Measurements from ENCODE around the gene CD164. TPM values are rescaled to one million over a fixed set of nuclear protein-coding genes. Genes with fewer than 3 reads are reported as not detected.
"Not testable (repeated sequence)": the region's sequence is repeated elsewhere in the genome, so short reads cannot be mapped to it uniquely, and the experiment has no call there.

Gene CD164
- total and polyA plus RNA-seq, 2 donors, result 221 to 327 TPM

DNA sequence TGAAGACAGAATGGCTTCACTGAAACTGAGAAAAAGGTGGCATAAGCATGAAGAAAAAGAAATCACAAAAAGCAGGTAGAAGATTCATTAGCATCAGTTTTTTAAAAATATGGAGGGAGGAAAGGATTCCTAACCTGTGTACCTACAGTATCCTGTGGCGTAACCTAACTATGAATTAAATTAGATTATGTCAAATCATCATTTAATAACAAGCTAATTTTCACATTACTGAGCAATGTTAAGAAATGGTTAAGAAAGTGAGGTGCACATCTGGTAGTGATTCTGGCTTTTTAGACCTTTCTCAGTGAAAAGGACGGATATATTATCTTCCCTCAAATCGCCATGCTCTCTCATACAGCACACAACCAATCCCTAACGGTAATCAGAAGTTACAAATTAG, 12.5 kb downstream of the CD164 start:
- Histone ChIP-seq H3K4me1 (ENCODE audit: insufficient read depth) (peaks cover 2% of the 10 kb centered on the region), H3K4me3 (ENCODE audit: low read depth, low read length) (no peak overlapping the region), H3K27ac (ENCODE audit: low read depth) (no peak overlapping the region), H3K36me3 (ENCODE audit: insufficient read depth) (peaks cover 4% of the 10 kb centered on the region)
- 86% methylated on average over 4 of the region's 4 CpGs for WGBS
- no peak for DNase-seq (ENCODE audit: extremely low spot score)

DNA sequence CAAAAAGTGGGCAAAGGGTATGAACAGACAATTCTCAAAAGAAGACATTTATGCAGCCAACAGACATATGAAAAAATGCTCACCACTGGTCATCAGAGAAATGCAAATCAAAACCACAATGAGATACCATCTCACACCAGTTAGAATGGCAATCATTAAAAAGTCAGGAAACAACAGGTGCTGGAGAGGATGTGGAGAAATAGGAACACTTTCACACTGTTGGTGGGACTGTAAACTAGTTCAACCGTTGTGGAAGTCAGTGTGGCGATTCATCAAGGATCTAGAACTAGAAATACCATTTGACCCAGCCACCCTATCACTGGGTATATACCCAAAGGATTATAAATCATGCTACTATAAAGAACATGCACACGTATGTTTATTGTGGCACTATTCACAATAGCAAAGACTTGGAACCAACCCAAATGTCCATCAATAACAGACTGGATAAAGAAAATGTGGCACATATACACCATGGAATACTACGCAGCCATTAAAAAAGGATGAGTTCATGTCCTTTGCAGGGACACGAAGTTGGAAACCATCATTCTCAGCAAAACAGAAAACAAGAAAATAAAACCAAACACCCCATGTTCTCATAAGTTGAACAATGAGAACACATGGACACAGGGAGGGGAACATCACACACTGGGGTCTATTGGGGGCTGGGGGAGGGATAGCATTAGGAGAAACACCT, 17.7 kb downstream of the CD164 start:
- 92% methylated on average over 5 of the region's 5 CpGs for WGBS
- not testable (repeated sequence) for H3K4me1 ChIP-seq (ENCODE audit: insufficient read depth); H3K36me3 ChIP-seq (ENCODE audit: insufficient read depth); H3K27ac ChIP-seq (ENCODE audit: low read depth); DNase-seq (ENCODE audit: extremely low spot score); H3K4me3 ChIP-seq (ENCODE audit: low read depth, low read length)

DNA sequence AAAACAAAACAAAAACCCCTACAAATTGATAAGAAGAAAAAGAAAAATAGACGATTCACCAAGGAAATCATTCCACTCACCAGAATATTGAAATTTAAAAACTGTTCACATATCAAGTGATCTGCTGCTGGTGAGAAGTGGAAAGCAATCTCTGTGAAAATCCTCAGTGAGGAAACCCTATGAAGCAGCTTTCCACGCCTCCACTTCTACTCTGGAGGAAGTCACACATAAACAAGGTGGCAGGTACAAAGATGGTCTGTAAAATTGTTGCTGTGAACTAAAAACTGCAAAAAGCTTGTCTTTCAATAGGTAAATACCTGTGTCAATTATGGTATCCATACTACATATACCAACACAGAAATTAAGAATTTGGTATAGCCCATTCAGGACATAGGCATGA, 18.5 kb downstream of the CD164 start:
- Histone ChIP-seq H3K4me3 (ENCODE audit: low read depth, low read length) (no peak overlapping the region), H3K4me1 (ENCODE audit: insufficient read depth) (no peaks in the 10 kb centered on the region), H3K36me3 (ENCODE audit: insufficient read depth) (peaks cover 1% of the 10 kb centered on the region), H3K27ac (ENCODE audit: low read depth) (no peak overlapping the region)
- DNase-seq (ENCODE audit: extremely low spot score), result no peak
- 95% methylated on average over 2 of the region's 2 CpGs for WGBS

DNA sequence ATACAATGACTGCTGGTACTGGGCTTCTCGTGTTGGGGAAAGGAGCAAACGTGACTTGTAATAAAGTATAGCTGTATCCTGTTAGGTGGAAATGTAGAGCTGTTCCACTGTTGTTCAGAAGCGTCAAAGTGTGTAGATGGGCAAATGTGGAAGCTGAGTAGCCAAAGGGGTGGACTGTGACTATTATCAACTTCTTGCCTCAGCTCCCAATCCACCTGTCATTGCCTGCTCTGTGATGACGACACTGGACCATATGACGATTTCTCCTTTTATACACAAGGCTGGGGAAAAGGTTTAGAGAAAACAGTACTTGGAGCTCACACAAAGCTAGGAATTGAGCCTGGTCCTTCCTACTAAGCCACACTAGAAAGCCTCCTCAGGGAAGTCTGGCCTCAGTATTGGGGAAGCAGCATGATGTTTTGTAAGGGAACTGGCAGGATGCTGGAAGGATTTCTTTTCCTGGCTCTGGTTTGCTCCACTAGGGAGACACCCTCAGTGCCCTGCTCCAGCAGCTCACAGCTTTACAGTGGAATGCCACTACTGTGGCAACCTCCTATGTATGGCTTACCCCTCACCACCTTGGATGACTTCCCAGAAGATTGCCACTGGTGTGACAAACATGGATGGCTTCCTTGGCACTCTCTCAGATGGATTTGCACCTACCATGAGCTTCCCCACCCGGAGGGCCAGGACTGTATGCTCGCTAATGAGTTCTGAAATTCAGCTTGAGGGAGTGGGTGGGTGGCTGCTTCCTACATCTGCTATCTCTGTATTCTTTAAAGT, 20.0 kb downstream of the CD164 start:
- Histone ChIP-seq H3K4me3 (ENCODE audit: low read depth, low read length) (no peak overlapping the region), H3K27ac (ENCODE audit: low read depth) (no peak overlapping the region), H3K36me3 (ENCODE audit: insufficient read depth) (peaks cover 1% of the 10 kb centered on the region), H3K4me1 (ENCODE audit: insufficient read depth) (no peaks in the 10 kb centered on the region)
- no peak for DNase-seq (ENCODE audit: extremely low spot score)
- WGBS, result 96% methylated on average over 7 of the region's 7 CpGs

DNA sequence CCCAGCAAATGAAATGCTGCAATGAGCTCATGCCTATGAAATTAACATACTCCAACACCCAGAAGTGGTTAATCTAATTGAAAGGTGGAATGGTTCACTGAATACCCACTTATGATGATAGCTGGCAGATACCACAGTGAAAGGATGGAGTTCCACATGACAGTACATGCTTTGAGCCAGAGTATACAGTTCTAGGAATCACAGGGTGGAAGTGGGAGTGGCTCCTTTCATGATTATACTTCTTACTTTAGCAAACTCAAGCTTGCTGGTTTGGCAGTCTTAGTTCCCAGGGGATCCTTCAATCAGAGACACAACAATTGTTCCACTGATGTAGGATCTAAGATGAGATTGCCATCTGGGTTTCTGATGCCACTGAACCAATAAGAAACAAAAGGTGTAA, 21.5 kb downstream of the CD164 start:
- no peak for DNase-seq (ENCODE audit: extremely low spot score)

DNA sequence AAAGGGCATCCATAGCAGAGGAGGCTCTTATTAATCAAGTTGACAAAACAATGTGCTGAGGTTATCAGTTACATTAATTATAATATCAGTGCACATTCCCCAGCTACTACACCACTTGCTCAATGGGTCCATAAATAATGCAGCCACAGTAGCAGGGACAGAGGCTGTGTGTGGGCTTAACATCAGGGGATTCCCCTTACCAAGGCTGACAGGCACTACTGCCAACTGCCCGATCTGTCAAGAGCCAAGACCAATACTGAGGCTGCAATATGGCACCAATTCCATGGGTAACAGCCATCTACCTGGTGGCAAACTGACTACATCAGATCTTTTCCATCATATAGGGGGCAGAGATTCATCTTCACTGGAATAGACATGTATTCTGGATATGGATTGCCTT, 22.0 kb downstream of the CD164 start:
- Histone ChIP-seq H3K4me1 (ENCODE audit: insufficient read depth) (no peaks in the 10 kb centered on the region), H3K4me3 (ENCODE audit: low read depth, low read length) (no peak overlapping the region), H3K36me3 (ENCODE audit: insufficient read depth) (no peaks in the 10 kb centered on the region), H3K27ac (ENCODE audit: low read depth) (no peak overlapping the region)
- 100% methylated on average over 1 of the region's 1 CpG for WGBS
- DNase-seq (ENCODE audit: extremely low spot score), result no peak

More for the DNA sequence above, 21.5 kb downstream of the CD164 start:
- H3K27ac ChIP-seq (ENCODE audit: low read depth), result no peak overlapping the region
- H3K4me3 ChIP-seq (ENCODE audit: low read depth, low read length), result no peak overlapping the region
- H3K36me3 ChIP-seq (ENCODE audit: insufficient read depth), result no peaks in the 10 kb centered on the region
- H3K4me1 ChIP-seq (ENCODE audit: insufficient read depth), result no peaks in the 10 kb centered on the region

DNA sequence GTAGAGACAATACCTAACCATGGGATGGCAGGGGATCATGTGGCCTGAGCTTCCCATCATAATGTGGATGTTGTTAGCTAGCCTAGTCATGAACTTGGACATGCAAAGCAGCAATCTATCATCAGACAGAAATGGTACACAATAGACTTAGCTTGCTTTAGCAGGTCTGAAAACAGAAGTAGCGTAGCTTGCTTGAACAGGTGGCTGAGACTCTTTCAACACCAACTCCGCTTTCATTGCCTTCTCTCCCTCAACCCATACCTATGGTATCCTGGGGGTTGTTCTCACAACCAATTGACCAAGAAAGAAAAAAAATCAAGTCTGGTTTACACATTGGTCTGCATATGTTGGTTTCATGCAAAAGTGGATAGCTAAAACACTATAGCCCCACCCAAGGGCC, 23.0 kb downstream of the CD164 start:
- Histone ChIP-seq H3K4me1 (ENCODE audit: insufficient read depth) (no peaks in the 10 kb centered on the region), H3K4me3 (ENCODE audit: low read depth, low read length) (no peak overlapping the region), H3K36me3 (ENCODE audit: insufficient read depth) (no peaks in the 10 kb centered on the region), H3K27ac (ENCODE audit: low read depth) (no peak overlapping the region)
- WGBS, result 98% methylated on average over 2 of the region's 2 CpGs
- no peak for DNase-seq (ENCODE audit: extremely low spot score)

DNA sequence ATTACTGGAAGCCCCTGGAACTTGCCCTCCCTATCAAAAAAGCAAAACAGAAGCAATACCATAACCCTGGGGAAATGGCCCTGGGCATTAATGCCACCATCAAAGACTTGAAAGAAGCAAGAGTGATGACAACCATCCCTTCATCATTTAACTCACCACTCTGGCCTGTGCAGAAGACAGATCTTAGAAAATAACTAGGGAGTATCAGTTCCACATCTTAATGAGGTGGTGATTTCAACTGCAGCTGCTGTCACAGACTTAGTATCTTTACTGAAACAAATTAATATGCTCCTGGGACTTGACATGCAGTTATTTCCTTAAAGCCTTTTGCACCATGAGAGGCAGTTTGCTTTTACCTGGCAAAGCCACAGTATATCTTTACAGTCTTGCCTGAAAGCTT, 24.1 kb downstream of the CD164 start:
- H3K36me3 ChIP-seq (ENCODE audit: insufficient read depth), result no peaks in the 10 kb centered on the region
- H3K4me1 ChIP-seq (ENCODE audit: insufficient read depth), result no peaks in the 10 kb centered on the region
- H3K27ac ChIP-seq (ENCODE audit: low read depth), result no peak overlapping the region
- H3K4me3 ChIP-seq (ENCODE audit: low read depth, low read length), result no peak overlapping the region
- no peak for DNase-seq (ENCODE audit: extremely low spot score)

DNA sequence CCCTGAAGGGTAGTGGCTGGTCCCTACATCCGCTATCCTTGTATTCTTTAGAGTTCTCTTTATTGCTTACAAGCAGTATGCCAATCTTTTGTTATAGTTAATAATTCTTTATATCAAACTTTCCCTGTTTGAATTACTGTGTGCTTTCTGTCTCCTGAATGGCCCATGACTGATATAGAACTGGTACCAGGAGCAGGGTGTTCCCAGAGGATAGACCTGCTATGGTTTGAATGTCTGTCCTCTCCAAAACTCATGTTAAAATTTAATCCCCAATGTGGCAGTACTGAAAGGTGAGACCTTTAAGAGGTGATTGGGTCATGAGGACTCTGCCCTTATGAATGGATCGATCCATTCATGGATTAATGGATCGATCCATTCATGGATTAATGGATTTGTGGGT, 26.0 kb downstream of the CD164 start:
- no peak for DNase-seq (ENCODE audit: extremely low spot score)
- WGBS, result 100% methylated on average over 3 of the region's 3 CpGs
- Histone ChIP-seq H3K4me3 (ENCODE audit: low read depth, low read length) (no peak overlapping the region), H3K4me1 (ENCODE audit: insufficient read depth) (no peaks in the 10 kb centered on the region), H3K27ac (ENCODE audit: low read depth) (no peak overlapping the region), H3K36me3 (ENCODE audit: insufficient read depth) (no peaks in the 10 kb centered on the region)

DNA sequence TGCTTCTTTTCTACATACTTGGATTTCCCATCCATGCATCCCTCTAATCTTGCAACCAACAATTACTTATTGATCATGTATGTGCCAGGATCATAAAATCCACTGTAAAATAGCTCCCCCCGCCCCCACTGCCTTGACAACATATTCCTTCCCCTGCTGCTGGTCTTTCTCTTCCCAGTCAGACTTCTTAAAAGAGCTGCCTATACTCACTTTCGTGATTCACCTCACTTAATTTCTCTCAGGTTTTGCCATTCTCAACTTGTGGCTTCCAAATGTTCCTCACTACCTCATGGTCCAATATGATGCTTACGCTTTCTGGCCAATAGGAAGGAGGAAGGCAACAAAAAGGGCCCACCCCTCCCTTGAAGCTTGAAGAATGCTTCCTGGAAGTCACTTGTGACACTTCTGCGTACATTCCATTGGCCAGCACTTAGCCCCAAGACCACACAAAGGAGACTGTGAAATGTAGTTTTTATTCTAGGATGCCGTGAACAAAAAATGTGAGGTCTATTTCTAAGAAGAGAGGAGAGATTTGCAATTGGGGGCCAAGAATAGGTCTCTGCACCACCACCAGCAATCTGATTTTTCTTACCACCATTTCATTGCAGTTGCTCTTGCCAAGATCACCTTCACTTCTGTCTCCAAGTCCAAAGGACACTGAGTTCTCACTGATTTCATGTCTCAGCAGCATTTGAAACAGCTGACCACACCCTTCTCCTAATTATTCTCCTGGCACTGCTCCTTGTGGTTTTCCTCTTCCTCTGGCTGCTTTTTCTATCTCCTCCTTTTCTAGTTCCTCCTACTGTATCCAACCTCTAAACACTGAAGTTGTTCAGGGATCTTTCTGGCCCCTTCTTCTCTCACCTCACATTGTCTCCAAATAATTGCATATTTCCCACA, 30.8 kb downstream of the CD164 start:
- WGBS, result 90% methylated on average over 5 of the region's 5 CpGs
- Histone ChIP-seq H3K4me1 (ENCODE audit: insufficient read depth) (no peaks in the 10 kb centered on the region), H3K4me3 (ENCODE audit: low read depth, low read length) (no peak overlapping the region), H3K36me3 (ENCODE audit: insufficient read depth) (no peaks in the 10 kb centered on the region), H3K27ac (ENCODE audit: low read depth) (no peak overlapping the region)
- DNase-seq (ENCODE audit: extremely low spot score), result no peak

DNA sequence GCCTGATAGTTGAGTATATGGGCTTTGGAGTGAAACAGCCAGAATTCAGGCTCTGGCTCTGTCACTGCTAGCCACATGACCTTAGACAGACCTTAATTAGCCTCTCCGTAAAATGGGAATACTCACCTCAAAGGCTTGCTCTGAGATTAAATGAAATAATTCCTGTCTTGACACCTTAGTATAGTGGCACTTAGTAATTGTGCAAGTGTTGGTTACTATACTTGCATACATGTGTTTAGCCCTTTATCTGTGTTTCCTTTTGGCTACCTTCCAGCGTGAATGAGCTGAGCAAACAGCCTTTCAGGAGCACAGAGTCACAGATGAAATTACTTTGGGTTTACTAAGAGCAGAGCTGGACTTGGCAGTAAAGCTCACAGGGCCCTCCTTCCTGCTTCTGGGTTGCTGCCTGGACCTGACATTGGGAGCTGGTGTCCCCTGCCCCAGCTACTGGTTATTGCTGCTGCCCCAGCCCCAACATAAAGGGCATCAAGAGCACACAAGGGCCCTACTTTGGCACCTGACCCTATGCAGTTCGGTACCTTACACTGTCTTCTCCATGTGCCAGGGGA, 32.8 kb downstream of the CD164 start:
- WGBS, result 40% methylated on average over 3 of the region's 3 CpGs
- no peak overlapping the region for H3K4me3 ChIP-seq (ENCODE audit: low read depth, low read length)
- DNase-seq (ENCODE audit: extremely low spot score), result peak; percentile 37
- no peak overlapping the region for H3K27ac ChIP-seq (ENCODE audit: low read depth)
- no peaks in the 10 kb centered on the region for H3K36me3 ChIP-seq (ENCODE audit: insufficient read depth)
- no peaks in the 10 kb centered on the region for H3K4me1 ChIP-seq (ENCODE audit: insufficient read depth)

DNA sequence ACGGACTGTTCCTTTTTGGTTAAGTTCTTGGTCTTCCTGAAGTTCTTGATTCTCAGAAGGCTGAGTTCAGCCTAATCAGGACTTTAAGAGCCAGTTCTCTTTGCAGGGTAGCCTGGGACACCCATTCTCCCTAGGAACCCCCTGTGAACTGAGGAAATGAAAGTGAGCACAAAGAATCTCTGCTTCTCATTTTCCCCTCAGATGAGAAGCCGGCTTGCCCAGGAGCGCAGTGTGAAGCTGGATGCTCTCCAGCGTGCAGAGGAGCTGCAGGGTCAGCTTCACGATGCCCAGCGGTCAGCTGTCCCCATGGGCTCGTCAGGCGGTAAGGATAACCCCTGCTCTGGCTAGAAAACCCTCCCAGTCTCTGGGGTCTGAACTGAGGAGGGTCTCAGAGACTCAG, 34.0 kb downstream of the CD164 start:
- 81% methylated on average over 8 of the region's 8 CpGs for WGBS
- no peaks in the 10 kb centered on the region for H3K36me3 ChIP-seq (ENCODE audit: insufficient read depth)
- DNase-seq (ENCODE audit: extremely low spot score), result no peak

DNA sequence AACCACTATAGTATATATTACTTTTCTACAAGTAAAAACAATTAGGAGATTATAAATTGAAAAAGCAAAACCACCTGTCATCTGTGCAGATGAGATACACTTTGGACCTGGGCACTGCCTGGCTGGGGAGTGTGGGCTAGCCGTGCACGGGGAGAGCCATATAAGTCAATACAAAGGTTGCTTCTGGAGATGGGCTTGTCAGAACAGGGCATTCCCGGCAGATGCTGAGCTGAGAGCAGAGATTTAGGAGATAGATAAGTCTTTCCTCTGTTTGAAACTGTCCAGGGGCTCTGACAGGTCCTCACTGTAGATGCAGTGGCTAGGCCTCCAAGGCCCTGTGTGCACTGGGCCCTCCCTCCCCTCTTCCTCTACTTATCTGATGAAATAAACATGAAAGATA, 34.5 kb downstream of the CD164 start:
- Histone ChIP-seq H3K27ac (ENCODE audit: low read depth) (no peak overlapping the region), H3K4me3 (ENCODE audit: low read depth, low read length) (no peak overlapping the region), H3K36me3 (ENCODE audit: insufficient read depth) (no peaks in the 10 kb centered on the region), H3K4me1 (ENCODE audit: insufficient read depth) (no peaks in the 10 kb centered on the region)
- DNase-seq (ENCODE audit: extremely low spot score), result no peak
- 40% methylated on average over 3 of the region's 3 CpGs for WGBS

More for the DNA sequence above, 34.0 kb downstream of the CD164 start:
- Histone ChIP-seq H3K4me1 (ENCODE audit: insufficient read depth) (no peaks in the 10 kb centered on the region), H3K27ac (ENCODE audit: low read depth) (no peak overlapping the region), H3K4me3 (ENCODE audit: low read depth, low read length) (no peak overlapping the region)
